ENCODE measurements around the gene EIF4A3. TPM values are rescaled to one million over a fixed set of nuclear protein-coding genes. Genes with fewer than 3 reads are reported as not detected.
A peak's percentile ranks its signal among the peaks of the same experiment; 100 is the strongest.

EIF4A3 gene
- total and polyA plus RNA-seq, 9 of the 15 experiments (the other 6 are each of a cell fraction or from before 2014, with no cell fraction given): 62.7 to 171 (median 127) TPM

- TF ChIP-seq ZNF398 (CRISPR knock-in tag; IDR thresholded peaks at IDR 0.05) (no peak), GATAD2A (IDR thresholded peaks at IDR 0.05) (peak; percentile 16; the same call in 1 of the 2 replicates), MAZ (CRISPR knock-in tag; conservative IDR thresholded peaks at IDR 0.05 in 1 of 2, IDR thresholded peaks at IDR 0.05 in 1 of 2) (peak; percentile 87 to 97), ZFX (CRISPR knock-in tag; IDR thresholded peaks at IDR 0.05) (peak; percentile 85), CTBP1 (IDR thresholded peaks at IDR 0.05; ENCODE audit: borderline replicate concordance) (peak; percentile 75; the same call in 1 of the 2 replicates), NBN (IDR thresholded peaks at IDR 0.05; ENCODE audit: low read depth) (no peak), SAP30 (IDR thresholded peaks at IDR 0.05; ENCODE audit: borderline replicate concordance, insufficient read depth, low read depth, low read length, poor library complexity, severe bottlenecking) (no peak), DEAF1 (CRISPR knock-in tag; IDR thresholded peaks at IDR 0.05) (no peak), ZNF217 (CRISPR knock-in tag; IDR thresholded peaks at IDR 0.05) (no peak), FOSL1 (tag; conservative IDR thresholded peaks at IDR 0.05) (peak; percentile 39; the same call in 1 of the 2 replicates), ATF1 (CRISPR knock-in tag; IDR thresholded peaks at IDR 0.05) (no peak), ATF1 (tag; IDR thresholded peaks at IDR 0.05) (peak; percentile 48; the same call in 1 of the 2 replicates), ETS2 (tag; IDR thresholded peaks at IDR 0.05; ENCODE audit: borderline replicate concordance, poor library complexity, severe bottlenecking) (no peak), ZNF347 (CRISPR knock-in tag; IDR thresholded peaks at IDR 0.05; ENCODE audit: low read depth) (no peak), BCL6 (CRISPR knock-in tag; IDR thresholded peaks at IDR 0.05) (no peak), MTF1 (CRISPR knock-in tag; IDR thresholded peaks at IDR 0.05; ENCODE audit: borderline replicate concordance) (no peak), CREM (IDR thresholded peaks at IDR 0.05; ENCODE audit: low read depth) (peak; percentile 45), TBP (optimal IDR thresholded peaks at IDR 0.05; ENCODE audit: low read depth, low read length) (no peak), ATF2 (CRISPR knock-in tag; IDR thresholded peaks at IDR 0.05) (no peak), TCF7L2 (IDR thresholded peaks at IDR 0.05; ENCODE audit: low read depth, low read length) (no peak), TGIF2 (CRISPR knock-in tag; IDR thresholded peaks at IDR 0.05) (no peak), MCM7 (IDR thresholded peaks at IDR 0.05) (no peak), RBM15 (IDR thresholded peaks at IDR 0.05; ENCODE audit: insufficient read depth, low read length) (no peak), ZNF717 (CRISPR knock-in tag; IDR thresholded peaks at IDR 0.05) (no peak), TAF15 (IDR thresholded peaks at IDR 0.05; ENCODE audit: low read depth, low read length) (no peak)
These were observed 45.6 kb downstream of the EIF4A3 start, which contains the start of gene GAA (continued) for GRCh38 chr17:80101011-80101945.
